SH-SY5Y (cell line): ENCODE measurements around the gene KCNB1.

Experiments used
- GATA2 ChIP-seq: IDR thresholded peaks from 2 replicates; pipeline ENCODE4 v1.6.1; 2011; ENCODE audit warnings: mild to moderate bottlenecking, low read depth, low read length
- GATA3 ChIP-seq: IDR thresholded peaks from 2 replicates; pipeline ENCODE4 v1.6.1; 2011; ENCODE audit warnings: low read depth, mild to moderate bottlenecking, low read length, moderate library complexity

The KCNB1 gene

DNA sequence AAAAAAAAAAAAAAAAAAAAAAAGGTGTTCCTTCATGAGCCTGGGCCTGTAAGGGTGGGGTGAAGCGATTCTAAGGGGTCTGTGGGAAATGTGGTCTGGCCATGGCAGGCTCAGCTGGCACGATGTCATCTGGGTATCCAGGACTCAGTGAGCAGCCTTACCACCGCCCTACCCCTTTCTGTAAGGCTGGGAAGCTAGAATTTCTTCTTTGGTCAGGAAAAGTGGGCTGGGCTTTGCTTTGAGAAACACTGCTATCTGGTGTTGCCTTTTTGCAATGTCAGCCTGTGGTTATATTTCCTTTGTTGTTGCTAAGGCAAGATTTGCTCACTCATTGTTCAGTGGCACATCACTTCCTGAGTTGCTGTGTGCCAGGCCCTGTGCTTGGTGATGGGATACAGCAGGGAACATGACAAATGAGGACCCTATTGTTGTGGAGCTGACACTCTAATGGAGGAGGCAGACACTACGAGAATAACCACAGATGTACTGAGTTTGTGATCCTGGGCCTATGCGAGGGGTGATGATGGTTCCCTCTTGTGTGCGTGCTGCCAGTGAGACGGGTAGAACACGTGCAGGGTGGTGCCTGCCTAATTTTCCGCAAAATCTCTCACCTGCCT, 158.7 kb downstream of the KCNB1 start:
- TF ChIP-seq GATA2, result no peak
- no peak for TF ChIP-seq GATA3

DNA sequence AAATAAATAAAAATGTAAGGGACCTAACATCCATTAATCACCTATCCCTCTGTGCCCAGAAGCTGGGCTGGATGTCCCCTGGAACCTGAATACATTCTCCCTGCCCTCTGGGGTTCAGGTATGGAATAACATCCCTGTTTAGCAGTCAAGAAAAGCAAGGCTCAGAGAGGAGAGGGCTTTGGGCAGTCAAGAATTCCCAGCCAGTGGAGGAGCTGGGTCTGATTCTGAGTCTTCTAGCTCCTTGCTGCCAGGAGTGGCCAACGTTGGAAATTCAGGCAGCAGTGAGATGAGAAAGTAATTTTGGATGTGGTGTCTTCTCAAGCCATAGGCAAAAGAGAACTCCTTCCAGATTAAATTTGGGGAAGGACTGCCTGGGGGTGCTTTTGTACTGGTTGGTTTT, 162.0 kb downstream of the KCNB1 start:
- no peak for TF ChIP-seq GATA3
- no peak for TF ChIP-seq GATA2

DNA sequence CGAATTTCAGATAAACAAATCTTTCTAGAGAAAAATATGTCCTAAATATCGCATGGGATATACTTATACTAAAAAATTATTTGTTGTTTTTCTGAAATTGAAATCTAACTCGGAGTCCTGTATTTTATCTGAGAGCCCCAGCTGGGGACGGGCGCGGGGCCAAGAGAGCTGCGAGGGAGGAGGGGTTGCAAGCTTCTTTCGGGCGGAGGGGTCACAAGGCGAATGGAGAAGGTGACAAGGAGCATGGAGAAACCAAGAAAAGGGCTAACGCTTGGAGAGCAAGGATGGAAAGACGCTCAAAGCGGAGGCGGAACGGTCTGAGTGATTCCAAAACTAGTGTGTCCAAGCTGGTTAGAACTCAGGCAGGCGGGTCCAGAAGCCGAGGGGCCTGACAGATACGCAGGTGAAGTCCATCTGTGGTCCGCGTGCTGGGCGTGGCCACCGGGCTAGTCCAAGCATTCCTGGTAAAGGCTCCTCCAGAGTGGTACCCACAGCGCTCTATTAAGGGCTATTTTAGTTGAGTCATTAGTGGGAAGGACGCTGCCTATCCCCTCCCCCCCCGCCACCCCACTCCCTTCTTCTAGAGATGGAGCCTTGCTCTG, 163.2 kb downstream of the KCNB1 start:
- no peak for TF ChIP-seq GATA2
- TF ChIP-seq GATA3, result no peak

DNA sequence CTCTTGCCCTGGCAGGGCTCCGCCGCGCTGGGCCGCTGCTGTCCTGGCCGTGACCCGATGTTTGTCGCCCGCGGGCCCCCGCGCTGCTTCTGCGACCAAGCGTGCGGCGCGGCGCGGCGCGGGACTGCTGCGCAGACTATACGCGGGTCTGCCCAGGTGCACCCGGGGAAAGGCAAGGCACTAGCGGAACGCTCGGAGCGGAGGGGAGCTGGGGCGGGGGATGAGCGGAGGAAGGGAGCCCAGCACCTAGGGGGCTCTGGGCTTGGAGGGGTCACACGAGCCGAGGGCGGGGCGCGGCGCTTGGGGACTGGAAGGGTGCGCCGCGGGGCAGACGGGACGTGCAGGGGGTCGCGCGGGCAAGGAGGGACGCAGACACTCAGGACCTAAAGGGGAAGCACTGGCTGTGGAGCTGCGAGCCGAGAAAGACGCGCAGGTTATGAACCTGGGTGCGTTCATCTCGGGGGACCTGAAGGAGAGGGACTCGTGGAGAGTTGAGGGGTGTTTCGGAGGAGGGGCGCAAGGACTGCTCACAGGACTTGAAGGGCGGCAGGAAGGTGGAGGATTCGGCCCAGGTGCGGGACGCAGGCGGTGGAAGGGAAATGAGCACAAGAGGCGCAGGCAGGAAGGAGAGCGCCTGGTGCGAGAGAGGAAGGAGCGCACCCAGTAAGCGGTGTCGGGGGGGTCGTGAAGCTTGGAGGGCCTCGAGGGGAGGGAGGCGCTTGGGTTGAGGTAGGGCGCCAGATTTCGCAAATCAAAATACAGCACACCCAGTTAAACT, 163.8 kb downstream of the KCNB1 start:
- TF ChIP-seq GATA2 (no peak), GATA3 (no peak)

DNA sequence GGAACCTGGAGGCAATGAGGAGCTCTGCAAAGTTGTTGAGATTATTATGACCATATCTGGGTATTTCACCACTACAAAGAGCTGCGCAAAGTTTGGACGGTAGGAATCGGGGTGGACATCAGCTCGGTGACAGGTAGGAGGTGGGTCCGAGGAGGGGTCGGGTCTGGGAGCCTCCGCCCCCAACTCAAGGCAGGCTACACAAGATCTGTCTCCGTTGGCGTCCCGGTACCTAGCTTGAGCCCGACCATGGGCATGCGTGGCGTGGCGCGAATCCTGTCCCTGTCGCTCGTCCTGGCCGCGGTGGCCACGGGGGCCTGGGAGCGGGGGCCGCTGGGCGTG, 164.4 kb downstream of the KCNB1 start:
- TF ChIP-seq GATA2, result no peak
- TF ChIP-seq GATA3, result no peak

DNA sequence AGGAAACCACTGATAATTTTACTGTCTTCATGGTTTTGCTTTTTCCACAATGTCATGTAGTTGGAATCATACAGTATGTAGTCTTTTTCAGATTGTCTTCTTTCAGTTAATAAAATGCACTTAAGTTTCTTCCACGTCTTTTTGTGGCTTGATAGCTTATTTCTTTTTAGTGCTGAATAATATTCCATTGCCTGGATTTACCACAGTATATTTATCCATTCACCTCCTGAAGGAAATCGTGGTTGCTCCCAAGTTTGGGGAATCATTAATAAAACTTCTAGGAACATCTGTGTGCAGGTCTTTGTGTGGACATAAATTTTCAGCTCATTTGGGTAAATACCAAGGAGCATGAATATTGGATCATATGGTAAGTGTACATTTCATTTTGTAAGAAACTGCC, 165.8 kb downstream of the KCNB1 start:
- TF ChIP-seq GATA3 (no peak), GATA2 (no peak)

DNA sequence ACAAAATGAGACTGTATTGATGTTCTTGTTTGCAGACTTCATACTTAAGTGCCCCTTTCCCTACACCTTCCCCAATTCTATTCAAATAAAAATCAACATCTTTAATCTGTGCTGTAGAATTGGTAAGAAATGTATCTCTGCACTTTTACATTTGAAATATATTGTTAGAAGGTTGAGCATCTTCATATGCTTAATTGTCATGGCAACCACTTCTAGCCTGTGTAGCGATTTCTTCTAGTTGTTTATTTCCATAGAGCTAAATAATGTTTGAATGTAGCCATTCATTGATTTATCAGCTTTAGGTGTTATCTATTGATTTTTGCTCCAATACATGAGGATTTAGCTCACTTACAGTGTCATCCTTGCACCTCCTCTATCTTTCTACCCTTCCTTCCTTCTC, 166.9 kb downstream of the KCNB1 start:
- TF ChIP-seq GATA2 (no peak), GATA3 (no peak)
